Body of pancreas (tissue), 4 donors: Measurements from ENCODE around the gene SMTNL2. TPM values are rescaled to one million over a fixed set of nuclear protein-coding genes. Genes with fewer than 3 reads are reported as not detected.

Source experiments
- ATAC-seq: fragments of 150-250 bp; one replicate; pipeline ENCODE4 v1.9.1; 2016
- DNase-seq, 4 donors: peaks; one replicate each; pipeline ENCODE4 v3.0.0-alpha.2; 2019
- H3K27ac ChIP-seq, 4 donors: fragments of 200-600 bp; sonication (generic); 1 replicate in 3 of 4; 2 replicates in 1 of 4; pipeline versions ENCODE4 v1.5.1 to v1.6.1; 2016 to 2019; ENCODE audit warnings: mild to moderate bottlenecking in 1 of 4, mixed read lengths in 1 of 4, moderate library complexity in 1 of 4
- H3K27me3 ChIP-seq, 2 donors: fragments of 200-600 bp; sonication (generic); one replicate each; pipeline ENCODE4 v1.6.0; 2016; ENCODE audit warnings: mild to moderate bottlenecking in 1 of 2
- H3K36me3 ChIP-seq, 2 donors: fragments of 200-600 bp; sonication (generic); replicated peaks in 1 of 2; 2 replicates each; pipeline ENCODE4 v1.5.1; 2016; ENCODE audit warnings: low read depth in 2 of 2; ENCODE audit not compliant: insufficient read depth in 1 of 2
- H3K4me1 ChIP-seq: fragments of 200-600 bp; sonication (generic); one replicate; pipeline ENCODE4 v1.6.0; 2016
- H3K4me3 ChIP-seq, 2 donors: fragments of 200-600 bp; sonication (generic); 1 replicate in 1 of 2; 2 replicates in 1 of 2; pipeline ENCODE4 v1.5.1; 2016 to 2019
- H3K9me3 ChIP-seq, 3 donors: fragments of 200-600 bp; sonication (generic); 1 replicate in 2 of 3; 2 replicates in 1 of 3; pipeline ENCODE4 v1.5.1; 2016
- CTCF ChIP-seq, 7 experiments: fragments of 450-650 bp in 4 of 7; fragments of 200-600 bp in 3 of 7; sonication (generic) in 3 of 7; IDR thresholded peaks; one replicate each; pipeline ENCODE4 v1.5.1; 2016 to 2019; ENCODE audit warnings: antibody characterized with exemption in 7 of 7
- POLR2A ChIP-seq, 3 donors: fragments of 450-650 bp; IDR thresholded peaks; one replicate each; pipeline ENCODE4 v1.6.1; 2016; ENCODE audit warnings: antibody characterized with exemption in 3 of 3, mild to moderate bottlenecking in 2 of 3
- WGBS, 2 donors: methylation state at CpG; one replicate each; pipeline ENCODE4 v1.1.5; 2017; 5-methylcytosine and 5-hydroxymethylcytosine counted together
- intact Hi-C: fragments of 100-400 bp; cut with DNase I; formaldehyde crosslinking; loops from one replicate; pipeline ENCODE4 v1.15.1; 2023
- total RNA-seq, 2 donors: library from RNA; depleted of rRNA; stranded (reverse); fragments of >200 nt; gene quantifications; one replicate each; pipeline ENCODE4 v1.1.0, GENCODE V29; 2016

Gene SMTNL2
- total RNA-seq, 2 donors from 2014 or later, result 0.33 to 0.78 TPM

GRCh38 chr17:4539576-4540223, 44.6 kb upstream of the SMTNL2 start:
- no peak overlapping the region for H3K4me3 ChIP-seq
- intact Hi-C loops, result no loop called here
- H3K4me1 ChIP-seq, result no peaks in the 10 kb centered on the region

GRCh38 chr17:4540224-4540651, 44.1 kb upstream of the SMTNL2 start:
- peak in 1 of 4 donors; percentile 15 for DNase-seq
- Histone ChIP-seq H3K27me3 (no peaks in the 10 kb centered on the region), H3K36me3 (peaks cover 19 to 22% of the 10 kb centered on the region in 2 donors), H3K9me3 (no peaks in the 10 kb centered on the region), H3K4me1 (no peaks in the 10 kb centered on the region), H3K27ac (peak overlapping the region in 3 of 4 donors; percentile 21 to 46 (median 40)), H3K4me3 (no peak overlapping the region)
- intact Hi-C loops, result no loop called here
- TF ChIP-seq CTCF (IDR thresholded peaks at IDR 0.05) (peak in 2 of 7 experiments; percentile 15 to 31), POLR2A (IDR thresholded peaks at IDR 0.05) (no peak)
- ATAC-seq, result no peak
- WGBS, 2 donors, result 64 to 83% methylated on average over 5 to 14 of the region's 14 CpGs

More at GRCh38 chr17:4539576-4540223, 44.6 kb upstream of the SMTNL2 start:
- 91 to 93% methylated on average over 14 to 26 of the region's 26 CpGs for WGBS, 2 donors
- DNase-seq, result no peak
- Histone ChIP-seq H3K27me3 (no peaks in the 10 kb centered on the region), H3K9me3 (no peaks in the 10 kb centered on the region), H3K27ac (peak overlapping the region in 1 of 4 donors; percentile 5), H3K36me3 (peaks cover 19 to 22% of the 10 kb centered on the region in 2 donors)
- TF ChIP-seq POLR2A (IDR thresholded peaks at IDR 0.05), result no peak
- TF ChIP-seq CTCF (IDR thresholded peaks at IDR 0.05), result no peak
- ATAC-seq, result no peak

- H3K36me3 ChIP-seq, result peaks cover 19 to 22% of the 10 kb centered on the region in 2 donors
- intact Hi-C loops, result no loop called here
- H3K4me3 ChIP-seq, result no peak overlapping the region
- no peaks in the 10 kb centered on the region for H3K4me1 ChIP-seq
- no peaks in the 10 kb centered on the region for H3K27me3 ChIP-seq
- H3K27ac ChIP-seq, result peak overlapping the region in 3 of 4 donors; percentile 21 to 46 (median 40)
- H3K9me3 ChIP-seq, result no peaks in the 10 kb centered on the region
- TF ChIP-seq CTCF (IDR thresholded peaks at IDR 0.05) (no peak), POLR2A (IDR thresholded peaks at IDR 0.05) (no peak)
- 60 to 83% methylated on average over 12 to 15 of the region's 15 CpGs for WGBS, 2 donors
- ATAC-seq, result no peak
- peak in 1 of 4 donors; percentile 30 for DNase-seq
Observed at GRCh38 chr17:4540687-4541327, 43.5 kb upstream of the SMTNL2 start.

- no peak for TF ChIP-seq POLR2A (IDR thresholded peaks at IDR 0.05)
- TF ChIP-seq CTCF (IDR thresholded peaks at IDR 0.05), result peak in 1 of 7 experiments; percentile 13
- intact Hi-C loops, result no loop called here
- no peak overlapping the region for H3K4me3 ChIP-seq
- H3K4me1 ChIP-seq, result no peaks in the 10 kb centered on the region
- ATAC-seq (no peak), DNase-seq (peak in 1 of 4 donors; percentile 15)
- H3K27ac ChIP-seq, result peak overlapping the region in 3 of 4 donors; percentile 21 to 46 (median 40)
- 76 to 83% methylated on average over 12 to 28 of the region's 29 CpGs for WGBS, 2 donors
- peaks cover 19 to 22% of the 10 kb centered on the region in 2 donors for H3K36me3 ChIP-seq
- H3K27me3 ChIP-seq, result no peaks in the 10 kb centered on the region
- H3K9me3 ChIP-seq, result no peaks in the 10 kb centered on the region
Observed at GRCh38 chr17:4541328-4542002, 42.9 kb upstream of the SMTNL2 start.
